ENCODE results near the gene ZNF620. TPM values are rescaled to one million over a fixed set of nuclear protein-coding genes. Genes with fewer than 3 reads are reported as not detected.
"Not testable (repeated sequence)": the region's sequence is repeated elsewhere in the genome, so short reads cannot be mapped to it uniquely, and the experiment has no call there.

ZNF620 gene
- total RNA-seq, 4 donors from 2014 or later, result 0.51 to 1.0 (median 0.76) TPM

DNA sequence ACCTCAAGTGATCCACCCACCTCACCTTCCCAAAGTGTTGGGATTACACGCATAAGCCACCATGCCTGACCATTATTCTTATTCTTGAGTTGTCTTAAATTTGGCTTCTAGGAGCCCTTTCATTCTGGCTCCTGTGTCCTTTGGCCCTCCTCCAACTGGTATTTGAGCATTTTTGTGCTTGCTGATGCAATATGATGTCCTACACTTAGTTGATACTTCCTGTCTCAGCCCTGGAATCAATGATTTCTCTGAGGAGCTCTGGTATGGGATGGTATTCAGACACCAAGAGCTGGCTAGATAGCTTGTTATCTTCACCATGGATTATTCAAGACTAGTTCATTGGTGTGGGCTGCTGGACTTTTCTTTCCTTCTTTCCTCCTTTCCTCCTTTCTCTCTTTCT lies 44.3 kb downstream of the ZNF620 start:
- DNase-seq (ENCODE audit: low spot score in 2 of 2), result no peak
- 96 to 100% methylated on average over 1 of the region's 1 CpG for WGBS, 2 donors
- TF ChIP-seq POLR2A (IDR thresholded peaks at IDR 0.05), result no peak
- no peak for TF ChIP-seq CTCF (IDR thresholded peaks at IDR 0.05)
- intact Hi-C loops (cut with DNase I; ENCODE audit: low total_unique reads), result no loop called here
- no peak overlapping the region for H3K4me3 ChIP-seq (ENCODE audit: low read depth, poor library complexity, severe bottlenecking)

DNA sequence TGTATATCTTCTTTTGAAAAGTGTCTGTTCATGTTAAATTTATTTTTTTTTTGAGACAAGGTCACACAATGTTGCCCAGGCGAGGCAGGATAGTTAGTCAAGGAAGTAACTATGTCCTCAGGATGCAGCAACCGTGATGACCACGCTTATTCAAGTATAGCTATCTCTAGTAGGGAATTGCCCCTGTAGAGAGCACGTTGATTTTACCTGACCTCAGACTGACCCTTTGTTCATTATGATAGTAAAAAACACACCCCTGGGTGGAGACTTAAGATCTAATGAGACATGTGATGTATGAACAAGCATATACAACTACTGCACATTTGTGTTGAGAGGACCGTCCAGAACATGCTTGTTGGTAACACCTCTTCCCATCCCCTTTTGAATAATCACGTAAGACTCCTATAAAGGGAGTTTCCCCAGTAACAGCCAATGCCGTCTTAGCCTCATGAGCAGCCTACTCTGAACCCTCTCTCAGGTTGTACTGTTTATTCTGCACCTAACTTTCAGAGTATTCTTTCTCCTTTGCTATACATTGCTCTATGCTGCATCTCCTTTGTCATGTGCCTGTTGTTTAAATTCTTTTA lies 51.8 kb downstream of the ZNF620 start:
- WGBS, 2 donors, result 77 to 78% methylated on average over 7 of the region's 7 CpGs

GRCh38 chr3:40562482-40562881 lies 56.6 kb downstream of the ZNF620 start:
- H3K4me3 ChIP-seq (ENCODE audit: low read depth, poor library complexity, severe bottlenecking); intact Hi-C loops (cut with DNase I; ENCODE audit: low total_unique reads); DNase-seq (ENCODE audit: low spot score in 2 of 2): not testable (repeated sequence)
- WGBS, 2 donors, result 87 to 88% methylated on average over 9 of the region's 9 CpGs

More for the DNA sequence above, 51.8 kb downstream of the ZNF620 start:
- intact Hi-C loops (cut with DNase I; ENCODE audit: low total_unique reads), result no loop called here
- no peak for DNase-seq (ENCODE audit: low spot score in 2 of 2)
- TF ChIP-seq CTCF (IDR thresholded peaks at IDR 0.05), result no peak
- no peak for TF ChIP-seq POLR2A (IDR thresholded peaks at IDR 0.05)
- no peak overlapping the region for H3K4me3 ChIP-seq (ENCODE audit: low read depth, poor library complexity, severe bottlenecking)

DNA sequence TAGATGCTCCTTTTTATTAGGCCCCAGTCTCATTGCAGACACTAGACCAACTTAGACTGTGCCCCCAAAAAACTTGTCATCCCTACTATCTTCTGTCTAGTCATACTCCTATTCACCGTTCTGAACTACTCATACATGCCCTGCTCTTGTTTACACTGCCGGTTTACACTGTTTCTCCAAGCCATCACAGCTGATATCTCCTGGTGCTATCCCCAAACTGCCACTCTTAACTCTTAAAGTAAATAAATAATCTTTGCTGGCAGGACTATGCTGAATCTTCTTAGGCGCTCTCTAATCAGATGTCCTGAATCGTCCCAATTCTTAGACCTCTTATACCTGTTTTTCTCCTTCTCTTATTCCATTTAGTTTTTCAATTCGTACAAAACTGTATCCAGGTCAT lies 59.8 kb downstream of the ZNF620 start:
- 87 to 94% methylated on average over 5 of the region's 5 CpGs for WGBS, 2 donors
- DNase-seq (ENCODE audit: low spot score in 2 of 2); intact Hi-C loops (cut with DNase I; ENCODE audit: low total_unique reads); H3K4me3 ChIP-seq (ENCODE audit: low read depth, poor library complexity, severe bottlenecking): not testable (repeated sequence)

GRCh38 chr3:40566694-40567093 lies 60.9 kb downstream of the ZNF620 start:
- intact Hi-C loops (cut with DNase I; ENCODE audit: low total_unique reads), result no loop called here
- 63 to 71% methylated on average over 4 of the region's 4 CpGs for WGBS, 2 donors
- TF ChIP-seq POLR2A (IDR thresholded peaks at IDR 0.05) (no peak), CTCF (IDR thresholded peaks at IDR 0.05) (no peak)
- no peak for DNase-seq (ENCODE audit: low spot score in 2 of 2)
- no peak overlapping the region for H3K4me3 ChIP-seq (ENCODE audit: low read depth, poor library complexity, severe bottlenecking)

Other genes starting within 250 kb of the ZNF620 start
- 10 to 100 TPM; 17.1 to 33.2 (median 23.9) TPM for gene EIF1B, start 196.3 kb upstream of the ZNF620 start, total RNA-seq
- 1 to 10 TPM; 4.9 to 6.2 (median 5.4) TPM for gene ENTPD3, start 118.9 kb upstream of the ZNF620 start, total RNA-seq
- 100 to 1,000 TPM; 452 to 555 (median 498) TPM for gene RPL14, start 48.7 kb upstream of the ZNF620 start, total RNA-seq
- gene ZNF619, start 28.9 kb upstream of the ZNF620 start, total RNA-seq, result 1 to 10 TPM; 4.0 to 6.0 (median 5.2) TPM
- 10 to 100 TPM in 3 of 4 donors, 1 to 10 TPM in 1; 7.8 to 13.9 (median 12.6) TPM for gene ZNF621, start 18.9 kb downstream of the ZNF620 start, total RNA-seq